Skeletal muscle satellite cell (primary cell): ENCODE results near the gene CPLANE1.
A peak's percentile ranks its signal among the peaks of the same experiment; 100 is the strongest.
"Not testable (repeated sequence)": the region's sequence is repeated elsewhere in the genome, so short reads cannot be mapped to it uniquely, and the experiment has no call there.

Experiments used
- H3K27me3 ChIP-seq: 2 replicates; pipeline ENCODE4 v1.7.0; 2013; ENCODE audit warnings: low read length; ENCODE audit not compliant: control insufficient read depth, insufficient read depth
- H3K36me3 ChIP-seq: 2 replicates; pipeline ENCODE4 v1.7.0; 2013; ENCODE audit warnings: mild to moderate bottlenecking, control low read depth, low read length; ENCODE audit not compliant: insufficient read depth
- H3K4me1 ChIP-seq: 2 replicates; pipeline ENCODE4 v1.7.0; 2013; ENCODE audit warnings: low read length; ENCODE audit not compliant: control insufficient read depth, insufficient read depth
- H3K4me2 ChIP-seq: 2 replicates; pipeline ENCODE4 v1.7.0; 2013; ENCODE audit warnings: mild to moderate bottlenecking, low read length
- H3K4me3 ChIP-seq: 2 replicates; pipeline ENCODE4 v1.7.0; 2013; ENCODE audit warnings: low read length
- H3K9ac ChIP-seq: 2 replicates; pipeline ENCODE4 v1.7.0; 2013; ENCODE audit warnings: mild to moderate bottlenecking, low read depth, low read length, moderate library complexity
- H3K9me3 ChIP-seq: replicated peaks from 2 replicates; pipeline ENCODE4 v1.7.0; 2013; ENCODE audit warnings: mild to moderate bottlenecking, control low read depth, low read length

The CPLANE1 gene

DNA sequence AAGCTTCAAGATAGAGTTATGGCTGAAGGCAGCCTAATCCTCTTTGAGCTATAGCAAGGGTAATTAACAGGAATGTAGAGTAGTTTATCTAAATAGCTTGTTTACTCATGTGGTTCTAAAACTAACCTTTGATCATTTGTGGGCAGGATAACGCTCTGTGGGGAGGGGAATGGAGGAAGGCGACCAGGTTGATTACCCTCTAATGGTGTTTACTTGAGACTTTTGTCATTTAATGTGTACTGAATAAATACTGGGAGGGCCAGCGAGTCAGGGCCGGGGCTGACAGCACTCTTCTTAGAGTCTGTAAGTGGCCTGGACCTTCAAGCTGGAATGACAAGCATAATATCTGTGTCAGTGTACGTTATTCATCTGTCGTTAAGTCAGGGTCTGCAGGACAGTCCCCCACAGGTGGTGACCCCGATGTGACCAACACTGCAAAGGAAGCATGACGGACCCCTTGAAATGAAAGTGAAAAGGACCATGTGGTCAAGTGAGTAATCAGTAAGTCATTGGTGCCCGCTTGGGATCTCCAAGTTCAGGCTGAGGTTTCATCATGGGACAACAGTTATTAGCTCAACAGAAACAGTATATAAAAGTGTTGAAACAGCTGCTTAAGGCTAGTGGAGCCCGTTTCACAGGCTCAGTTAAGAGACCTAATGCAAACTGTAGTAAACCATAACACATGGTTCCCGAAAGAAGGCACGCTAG, 162.6 kb downstream of the CPLANE1 start:
- no peaks in the 10 kb centered on the region for H3K9me3 ChIP-seq
- H3K9ac ChIP-seq = no peak overlapping the region
- H3K4me1 ChIP-seq = peaks cover 3% of the 10 kb centered on the region
- H3K27me3 ChIP-seq = no peaks in the 10 kb centered on the region
- no peak overlapping the region for H3K4me2 ChIP-seq
- H3K4me3 ChIP-seq = no peak overlapping the region
- H3K36me3 ChIP-seq = peaks cover 8% of the 10 kb centered on the region

DNA sequence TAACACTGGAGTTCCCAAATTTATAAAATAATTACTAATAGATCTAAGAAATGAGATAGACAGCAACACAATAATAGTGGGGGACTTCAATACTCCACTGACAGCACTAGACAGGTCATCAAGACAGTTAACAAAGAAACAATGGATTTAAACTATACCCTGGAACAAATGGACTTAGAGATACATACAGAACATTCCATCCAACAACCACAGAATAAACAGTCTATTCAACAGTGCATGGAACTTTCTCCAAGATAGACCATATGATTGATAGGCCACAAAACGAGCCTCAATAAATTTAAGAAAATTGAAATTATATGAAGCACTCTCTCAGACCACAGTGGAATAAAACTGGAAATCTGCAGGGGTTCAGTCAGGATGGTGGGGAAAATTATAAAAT, 163.2 kb downstream of the CPLANE1 start:
- H3K4me3 ChIP-seq, H3K4me1 ChIP-seq, H3K9ac ChIP-seq, H3K4me2 ChIP-seq, H3K36me3 ChIP-seq, H3K27me3 ChIP-seq, H3K9me3 ChIP-seq: not testable (repeated sequence)

DNA sequence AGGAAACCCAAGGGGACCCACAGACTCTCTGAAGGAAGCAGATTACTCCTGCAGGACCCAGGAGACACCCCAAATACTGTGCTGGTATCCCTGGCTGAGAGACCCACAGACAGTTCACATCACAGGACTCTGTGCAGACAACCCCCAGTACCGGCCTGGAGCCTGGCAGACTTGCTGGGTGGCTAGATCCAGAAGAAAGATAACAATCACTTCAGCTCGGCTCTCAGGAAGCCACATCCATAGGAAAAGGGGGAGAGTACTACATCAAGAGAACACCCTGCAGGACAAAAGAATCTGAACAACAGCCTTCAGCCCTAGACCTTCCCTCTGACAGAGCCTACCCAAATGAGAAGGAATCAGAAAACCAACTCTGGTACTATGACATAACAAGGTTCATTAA, 166.2 kb downstream of the CPLANE1 start:
- peaks cover 12% of the 10 kb centered on the region for H3K36me3 ChIP-seq
- not testable (repeated sequence) for H3K27me3 ChIP-seq, H3K4me3 ChIP-seq, H3K4me2 ChIP-seq, H3K9me3 ChIP-seq, H3K9ac ChIP-seq, H3K4me1 ChIP-seq

DNA sequence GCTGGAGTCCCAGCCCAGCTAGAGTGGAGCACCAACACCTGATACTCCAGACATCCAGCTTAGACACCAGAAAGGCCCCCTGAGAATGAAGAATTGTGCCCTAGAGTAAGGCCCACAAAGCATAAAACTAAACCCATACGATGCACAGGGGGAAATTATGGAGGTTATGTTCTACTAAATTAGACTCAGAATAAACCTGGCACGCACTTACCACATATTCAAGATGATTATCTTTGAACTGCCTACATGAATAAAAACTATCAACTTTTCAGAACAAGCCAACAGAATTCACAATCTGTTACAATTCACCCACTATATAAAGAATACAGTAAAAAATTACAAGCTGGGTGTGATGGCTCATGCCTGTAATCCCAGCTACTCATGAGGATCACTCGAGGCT, 168.5 kb downstream of the CPLANE1 start:
- no peaks in the 10 kb centered on the region for H3K27me3 ChIP-seq
- peaks cover 8% of the 10 kb centered on the region for H3K36me3 ChIP-seq
- no peak overlapping the region for H3K4me2 ChIP-seq
- H3K4me1 ChIP-seq = no peaks in the 10 kb centered on the region
- H3K4me3 ChIP-seq = no peak overlapping the region
- H3K9ac ChIP-seq = no peak overlapping the region
- no peaks in the 10 kb centered on the region for H3K9me3 ChIP-seq

DNA sequence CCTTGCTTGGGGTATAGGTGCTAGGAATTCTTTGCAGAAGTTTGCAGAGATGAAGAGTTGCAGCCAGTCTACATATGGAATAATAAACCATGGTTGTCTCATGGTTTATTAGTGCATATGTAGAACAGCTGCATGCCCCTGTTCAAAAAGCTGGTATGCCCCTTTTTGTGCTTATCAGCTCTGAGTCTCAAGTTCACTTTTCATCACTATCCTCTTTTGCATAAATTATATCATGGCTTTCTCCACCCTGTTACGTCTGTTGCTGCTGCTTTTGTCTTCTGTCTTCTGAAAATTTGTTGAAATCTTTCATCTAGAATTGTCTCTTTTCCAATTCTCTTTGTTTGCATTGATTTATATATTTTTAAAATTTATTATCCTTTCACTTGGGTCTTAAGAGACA, 172.0 kb downstream of the CPLANE1 start:
- no peak overlapping the region for H3K4me3 ChIP-seq
- no peak overlapping the region for H3K4me2 ChIP-seq
- no peak overlapping the region for H3K9ac ChIP-seq
- peaks cover 10% of the 10 kb centered on the region for H3K4me1 ChIP-seq
- H3K9me3 ChIP-seq = no peaks in the 10 kb centered on the region
- H3K27me3 ChIP-seq = no peaks in the 10 kb centered on the region
- H3K36me3 ChIP-seq = peaks cover 5% of the 10 kb centered on the region

DNA sequence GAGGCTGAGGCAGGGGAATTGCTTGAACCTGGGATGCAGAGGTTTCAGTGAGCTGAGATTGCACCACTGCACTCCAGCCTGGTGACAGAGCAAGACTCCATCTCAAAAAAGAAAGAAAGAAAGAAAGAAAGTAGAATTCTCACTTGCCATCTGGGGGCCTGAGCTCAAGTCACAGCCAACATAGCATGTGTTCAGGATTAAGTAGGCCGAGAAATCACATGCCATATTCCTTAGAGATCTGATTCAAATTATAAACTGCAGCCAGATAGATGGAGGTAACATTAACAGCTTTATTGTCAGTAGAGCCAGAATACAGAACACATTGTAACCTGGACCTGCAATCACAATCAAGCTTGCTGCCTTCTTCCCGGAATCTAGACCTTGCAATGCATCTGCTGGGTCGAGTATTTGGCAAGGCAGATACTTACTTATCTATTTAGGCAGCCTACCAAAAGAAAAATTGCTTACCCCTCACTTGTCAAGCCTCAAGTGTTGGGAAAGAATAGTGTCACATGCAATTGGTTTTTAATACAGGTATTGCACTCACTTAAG, 173.7 kb downstream of the CPLANE1 start:
- H3K4me1 ChIP-seq = peaks cover 18% of the 10 kb centered on the region
- H3K9me3 ChIP-seq = no peaks in the 10 kb centered on the region
- H3K9ac ChIP-seq = no peak overlapping the region
- H3K4me2 ChIP-seq = no peak overlapping the region
- H3K27me3 ChIP-seq = no peaks in the 10 kb centered on the region
- peaks cover 5% of the 10 kb centered on the region for H3K36me3 ChIP-seq
- H3K4me3 ChIP-seq = no peak overlapping the region

DNA sequence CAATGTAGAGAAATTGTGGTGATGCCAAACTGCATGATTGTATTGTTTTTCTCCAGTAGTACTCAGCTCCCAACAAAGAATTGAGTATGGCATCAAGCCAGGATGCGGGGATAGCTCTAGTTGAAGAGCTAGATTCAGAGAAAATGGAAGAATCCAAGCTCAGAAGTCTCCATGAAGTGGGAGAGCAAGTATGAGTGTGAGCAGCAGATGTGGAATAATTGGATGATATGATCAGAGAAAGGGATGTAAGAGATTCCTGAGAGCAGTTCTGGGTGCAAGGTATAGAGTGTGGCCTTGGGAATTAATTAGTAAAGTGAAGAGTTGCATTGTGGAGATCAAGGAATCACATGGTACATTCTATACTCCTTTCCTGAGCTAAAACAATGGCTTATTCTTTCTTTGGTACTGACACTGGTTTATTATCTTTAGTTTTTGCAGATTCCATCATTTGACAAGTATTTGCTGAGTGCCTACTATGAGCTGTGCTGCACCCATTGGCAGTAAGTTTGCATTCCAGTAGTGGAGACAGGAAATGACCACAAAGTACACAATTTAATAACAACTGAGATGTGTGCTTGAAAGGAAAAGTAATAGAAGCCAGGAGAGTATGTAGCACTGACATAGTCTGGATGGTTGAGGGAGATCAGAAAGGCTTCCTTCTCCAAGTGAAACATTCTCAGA, 177.1 kb downstream of the CPLANE1 start:
- Histone ChIP-seq H3K4me2 (peak overlapping the region; percentile 8), H3K4me3 (no peak overlapping the region)

DNA sequence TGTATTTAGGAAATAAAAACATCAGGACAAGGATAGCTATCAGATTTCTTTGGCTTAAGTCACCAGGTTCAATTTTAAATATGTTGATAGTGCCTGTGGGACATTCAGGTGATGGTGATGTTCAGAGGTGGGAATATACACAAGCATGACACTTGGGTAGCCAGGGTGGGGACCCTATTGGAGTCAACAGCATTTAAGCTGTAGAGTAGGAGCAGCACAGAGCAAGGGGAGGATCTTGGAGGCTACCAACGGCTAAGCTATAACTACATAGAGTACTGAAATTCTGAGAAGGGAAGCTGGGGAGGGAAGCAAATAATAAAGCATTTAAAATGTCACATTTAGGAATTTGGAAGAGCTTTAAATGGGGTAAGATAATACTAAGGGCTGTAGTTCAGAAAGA, 177.7 kb downstream of the CPLANE1 start:
- Histone ChIP-seq H3K4me2 (no peak overlapping the region), H3K9ac (no peak overlapping the region), H3K9me3 (no peaks in the 10 kb centered on the region), H3K27me3 (no peaks in the 10 kb centered on the region), H3K4me3 (no peak overlapping the region), H3K4me1 (peaks cover 18% of the 10 kb centered on the region), H3K36me3 (no peaks in the 10 kb centered on the region)

More for the DNA sequence above, 177.1 kb downstream of the CPLANE1 start:
- peaks cover 18% of the 10 kb centered on the region for H3K4me1 ChIP-seq
- no peak overlapping the region for H3K9ac ChIP-seq
- no peaks in the 10 kb centered on the region for H3K27me3 ChIP-seq
- no peaks in the 10 kb centered on the region for H3K36me3 ChIP-seq
- H3K9me3 ChIP-seq = no peaks in the 10 kb centered on the region

DNA sequence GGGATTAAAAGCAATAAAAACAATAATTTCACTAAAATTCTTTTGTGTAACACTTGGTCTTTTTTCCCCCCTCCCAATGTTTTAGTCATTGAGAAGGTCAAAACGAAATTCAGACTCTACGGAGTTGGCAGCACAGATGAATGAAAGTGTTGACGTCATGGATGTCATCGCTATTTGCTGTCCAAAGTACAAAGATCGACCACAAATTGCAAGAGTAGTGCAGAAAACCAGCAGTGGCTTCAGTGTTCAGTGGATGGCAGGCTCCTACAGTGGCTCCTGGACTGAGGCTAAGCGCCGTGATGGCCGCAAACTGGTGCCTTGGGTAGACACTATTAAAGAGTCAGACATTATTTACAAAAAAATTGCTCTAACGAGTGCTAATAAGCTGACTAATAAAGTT, 184.7 kb downstream of the CPLANE1 start:
- Histone ChIP-seq H3K27me3 (no peaks in the 10 kb centered on the region), H3K4me1 (no peaks in the 10 kb centered on the region), H3K9me3 (no peaks in the 10 kb centered on the region), H3K9ac (no peak overlapping the region), H3K4me2 (no peak overlapping the region), H3K36me3 (peaks cover 33% of the 10 kb centered on the region), H3K4me3 (no peak overlapping the region)

DNA sequence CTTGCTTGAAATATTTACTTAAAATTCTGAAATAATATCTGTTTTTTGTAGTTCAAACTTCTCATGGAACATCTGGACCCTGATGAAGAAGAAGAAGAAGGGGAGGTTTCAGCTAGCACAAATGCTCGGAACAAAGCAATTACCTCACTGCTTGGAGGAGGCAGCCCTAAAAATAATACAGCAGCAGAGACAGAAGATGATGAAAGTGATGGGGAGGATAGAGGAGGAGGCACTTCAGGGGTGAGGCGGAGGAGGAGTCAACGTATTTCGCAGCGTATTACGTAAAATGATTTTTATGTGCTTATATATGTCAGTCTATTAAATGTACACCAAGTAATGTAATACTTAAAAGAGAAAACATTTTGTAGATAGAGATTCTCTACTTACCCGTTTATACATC, 185.4 kb downstream of the CPLANE1 start:
- Histone ChIP-seq H3K9ac (no peak overlapping the region), H3K27me3 (no peaks in the 10 kb centered on the region), H3K4me1 (no peaks in the 10 kb centered on the region), H3K4me3 (no peak overlapping the region), H3K4me2 (no peak overlapping the region), H3K9me3 (no peaks in the 10 kb centered on the region), H3K36me3 (peaks cover 38% of the 10 kb centered on the region)

DNA sequence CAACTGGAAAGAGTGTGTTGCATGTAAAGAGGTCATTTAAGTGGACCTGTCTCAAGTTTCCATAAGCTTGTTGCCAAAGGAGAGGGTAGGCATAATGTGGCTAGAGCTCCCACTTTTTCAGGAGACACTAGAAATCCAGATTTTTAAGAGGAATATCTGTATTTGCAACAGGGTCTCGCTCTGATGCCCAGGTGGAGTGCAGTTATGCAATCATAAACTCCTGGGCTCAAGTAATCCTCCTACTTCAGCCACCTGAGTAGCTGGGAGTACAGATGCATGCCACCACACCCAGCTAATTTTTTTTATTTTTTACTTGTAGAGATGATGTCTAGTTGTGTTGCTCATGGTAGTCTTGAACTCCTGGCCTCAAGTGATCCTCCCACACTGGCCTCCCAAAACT, 189.1 kb downstream of the CPLANE1 start:
- H3K9ac ChIP-seq = no peak overlapping the region
- no peaks in the 10 kb centered on the region for H3K27me3 ChIP-seq
- H3K4me2 ChIP-seq = no peak overlapping the region
- H3K36me3 ChIP-seq = peaks cover 39% of the 10 kb centered on the region
- no peaks in the 10 kb centered on the region for H3K9me3 ChIP-seq
- no peaks in the 10 kb centered on the region for H3K4me1 ChIP-seq
- H3K4me3 ChIP-seq = no peak overlapping the region

DNA sequence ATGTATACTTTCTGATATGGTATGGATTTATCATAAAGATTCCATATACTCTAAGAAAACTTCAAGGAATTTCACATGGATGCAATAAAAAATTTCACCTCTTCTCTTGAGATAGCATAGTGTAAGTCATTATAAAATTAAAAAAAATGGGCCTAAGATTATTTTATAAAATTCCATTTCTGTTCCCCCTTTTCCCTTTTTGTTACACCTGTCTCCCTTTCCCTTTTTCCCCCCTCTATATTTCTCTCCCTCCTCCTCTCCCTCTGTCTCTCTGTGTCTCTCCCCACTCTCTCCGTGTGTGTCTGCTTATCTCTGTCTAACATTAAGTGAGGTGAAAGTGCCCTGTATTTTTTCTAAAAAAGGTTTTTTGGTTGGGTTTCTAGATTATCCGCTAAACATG, 192.4 kb downstream of the CPLANE1 start:
- H3K36me3 ChIP-seq = peaks cover 48% of the 10 kb centered on the region
- no peak overlapping the region for H3K4me3 ChIP-seq
- no peak overlapping the region for H3K4me2 ChIP-seq
- no peaks in the 10 kb centered on the region for H3K27me3 ChIP-seq
- no peaks in the 10 kb centered on the region for H3K9me3 ChIP-seq
- no peak overlapping the region for H3K9ac ChIP-seq
- no peaks in the 10 kb centered on the region for H3K4me1 ChIP-seq
